ENCODE results near the gene ZNF879.

ZNF879 gene

DNA sequence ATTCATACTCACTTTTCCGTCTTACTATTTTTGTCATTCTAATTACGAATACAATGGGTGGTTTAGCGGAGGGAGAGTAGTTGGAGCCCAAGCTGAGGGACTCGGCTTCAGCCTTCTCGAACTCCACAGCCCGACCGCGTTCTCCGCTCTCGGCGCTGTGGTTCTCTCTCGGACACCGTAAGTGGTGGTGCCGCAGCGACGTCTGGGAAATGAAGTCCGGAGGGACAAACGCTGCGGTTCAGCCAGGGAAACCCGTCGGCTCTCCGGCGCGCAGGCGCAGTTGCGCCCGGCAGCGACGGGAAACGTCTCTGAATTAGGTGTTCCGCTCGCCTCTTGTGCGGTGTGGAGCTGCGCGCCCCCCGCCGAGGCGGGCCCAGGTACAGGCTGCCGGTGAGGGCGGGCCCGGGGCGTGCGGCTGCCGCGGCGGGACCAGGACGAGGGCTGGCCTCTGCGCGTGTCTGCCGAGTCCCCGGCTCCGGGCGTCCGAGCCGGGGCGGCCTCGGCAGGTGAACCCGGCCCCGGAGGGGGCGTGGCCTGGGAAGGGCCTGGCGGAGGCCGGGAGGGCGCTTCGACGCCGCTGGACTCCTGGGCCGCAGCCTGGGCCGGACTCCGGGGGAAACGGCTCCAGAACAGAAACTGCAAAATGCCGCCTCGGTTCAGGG is at the start of gene ZNF879:
Gene ZNF879, plus strand, starts transcription at position 277 of the 662 bp plus-strand sequence. CDS start 1,201 bp downstream, outside the sequence.
- DNase-seq (ENCODE audit: low spot score) (no peak), FAIRE-seq (no peak)

- no peak for FAIRE-seq
- no peak for DNase-seq (ENCODE audit: low spot score)
Observed at GRCh38 chr5:178981381-178981780, 42.2 kb upstream of the ZNF879 start.

DNA sequence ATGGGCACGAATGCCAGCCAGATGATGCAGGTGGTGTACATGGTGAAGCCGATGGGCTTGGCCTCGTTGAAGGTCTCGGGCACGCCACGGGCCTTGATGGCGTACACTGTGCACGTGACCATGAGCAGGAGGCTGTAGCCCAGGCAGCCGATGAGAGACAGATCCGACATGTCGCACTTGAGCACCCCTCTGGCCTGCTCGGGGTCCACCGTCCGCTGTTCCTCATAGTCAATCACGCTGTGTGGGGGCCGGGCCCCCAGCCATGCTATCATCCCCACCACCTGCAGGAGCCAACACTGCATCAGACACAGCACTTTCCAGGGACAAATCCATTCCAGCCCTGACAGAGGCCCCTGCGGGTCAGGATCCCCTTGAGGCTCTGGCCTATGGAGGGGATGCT is 40.7 kb upstream of the ZNF879 start:
- no peak for FAIRE-seq
- no peak for DNase-seq (ENCODE audit: low spot score)

DNA sequence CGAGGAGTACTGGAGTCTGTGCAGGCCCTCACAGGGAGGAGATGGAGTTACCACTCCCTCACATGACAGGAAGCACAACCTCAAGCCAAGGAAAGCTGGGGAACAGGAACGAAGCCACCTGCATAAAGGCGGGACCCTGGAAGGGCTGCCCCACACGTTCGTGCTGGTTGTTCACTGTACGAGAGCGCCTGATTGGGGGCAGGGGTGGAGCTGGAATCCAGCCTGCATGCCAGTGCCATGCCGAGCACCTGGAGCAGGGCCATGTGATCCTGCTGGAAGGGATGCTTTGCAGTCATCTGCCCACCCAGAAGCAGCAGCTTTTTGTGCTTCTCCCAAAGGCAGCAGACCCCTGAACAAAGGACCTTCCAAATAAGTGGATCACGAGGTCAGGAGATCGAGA is 39.9 kb upstream of the ZNF879 start:
- no peak for FAIRE-seq
- no peak for DNase-seq (ENCODE audit: low spot score)

- FAIRE-seq (no peak), DNase-seq (ENCODE audit: low spot score) (no peak)
Observed at GRCh38 chr5:178984145-178985072, 39.2 kb upstream of the ZNF879 start.

GRCh38 chr5:178986326-178986960 is 37.2 kb upstream of the ZNF879 start:
- FAIRE-seq (no peak), DNase-seq (ENCODE audit: low spot score) (no peak)

GRCh38 chr5:178988436-178989220 is 35.0 kb upstream of the ZNF879 start:
- FAIRE-seq: no peak

DNA sequence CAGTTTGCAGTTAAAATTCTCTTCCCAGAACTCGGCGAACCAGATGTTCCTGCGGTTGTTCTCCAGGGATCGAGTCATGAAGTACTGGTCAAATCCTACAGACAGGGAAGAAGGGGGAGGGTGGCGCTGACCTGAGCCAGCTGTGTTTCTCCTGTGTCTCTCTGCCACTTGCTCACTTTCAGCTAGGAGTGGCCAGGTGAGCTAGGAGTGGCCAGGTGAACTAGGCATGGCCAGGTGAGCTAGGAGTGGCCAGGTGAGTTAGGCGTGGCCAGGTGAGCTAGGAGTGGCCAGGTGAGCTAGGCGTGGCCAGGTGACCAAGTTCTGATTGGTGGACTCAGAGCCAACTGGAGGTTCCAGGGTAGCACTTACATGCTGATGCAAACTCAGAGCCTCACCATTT is 34.3 kb upstream of the ZNF879 start:
- DNase-seq (ENCODE audit: low spot score) (no peak), FAIRE-seq (no peak)

More at GRCh38 chr5:178988436-178989220, 35.0 kb upstream of the ZNF879 start:
- DNase-seq (ENCODE audit: low spot score): no peak

- FAIRE-seq (no peak), DNase-seq (ENCODE audit: low spot score) (no peak)
Observed at GRCh38 chr5:178990491-178990890, 33.1 kb upstream of the ZNF879 start.

DNA sequence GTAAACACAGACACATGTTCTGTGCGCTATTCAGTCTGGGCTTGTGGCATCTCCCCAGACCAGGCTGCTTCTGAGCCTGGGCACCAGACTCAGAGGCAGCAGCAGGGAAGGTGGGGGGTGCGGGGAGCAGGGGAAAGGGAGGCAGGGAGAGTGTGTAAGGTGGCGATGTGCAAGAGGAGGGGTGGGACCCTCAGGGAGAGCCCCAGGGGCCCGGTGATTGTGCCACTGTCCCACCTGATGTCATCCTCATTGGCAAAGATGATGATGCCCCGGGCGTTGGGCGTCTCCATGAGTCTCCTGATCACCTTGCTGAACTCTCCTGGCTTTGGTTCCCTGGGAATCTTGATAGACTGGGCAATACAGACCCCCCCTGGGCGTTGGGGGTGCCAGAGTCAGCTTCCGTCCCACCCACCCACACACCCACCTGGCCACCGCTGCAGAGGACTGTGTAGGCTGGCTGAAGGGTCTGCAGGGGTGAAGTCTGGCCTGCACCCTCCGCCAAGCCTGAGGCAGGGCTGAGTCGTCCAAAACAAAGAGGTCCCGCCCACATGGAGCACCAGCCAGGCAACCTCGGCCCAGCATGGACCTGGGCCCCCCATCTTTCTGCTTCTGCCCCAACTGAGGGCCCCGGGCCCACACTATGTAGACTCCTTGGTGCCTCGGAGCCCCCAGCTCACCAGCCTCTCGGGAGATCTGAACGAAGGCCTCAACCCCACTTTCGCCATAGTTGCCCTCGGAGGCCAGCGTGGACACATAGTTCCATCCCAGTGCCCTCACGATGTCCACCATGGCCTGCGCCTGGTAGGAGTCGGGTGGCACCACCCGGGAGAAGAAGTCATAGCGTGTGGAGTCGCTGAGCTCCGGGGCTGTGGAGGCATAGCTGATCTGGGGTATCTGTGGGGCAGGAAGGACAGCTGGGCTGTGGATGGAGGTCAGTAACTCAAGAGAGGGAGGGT is 32.1 kb upstream of the ZNF879 start:
- DNase-seq (ENCODE audit: low spot score): no peak
- no peak for FAIRE-seq

DNA sequence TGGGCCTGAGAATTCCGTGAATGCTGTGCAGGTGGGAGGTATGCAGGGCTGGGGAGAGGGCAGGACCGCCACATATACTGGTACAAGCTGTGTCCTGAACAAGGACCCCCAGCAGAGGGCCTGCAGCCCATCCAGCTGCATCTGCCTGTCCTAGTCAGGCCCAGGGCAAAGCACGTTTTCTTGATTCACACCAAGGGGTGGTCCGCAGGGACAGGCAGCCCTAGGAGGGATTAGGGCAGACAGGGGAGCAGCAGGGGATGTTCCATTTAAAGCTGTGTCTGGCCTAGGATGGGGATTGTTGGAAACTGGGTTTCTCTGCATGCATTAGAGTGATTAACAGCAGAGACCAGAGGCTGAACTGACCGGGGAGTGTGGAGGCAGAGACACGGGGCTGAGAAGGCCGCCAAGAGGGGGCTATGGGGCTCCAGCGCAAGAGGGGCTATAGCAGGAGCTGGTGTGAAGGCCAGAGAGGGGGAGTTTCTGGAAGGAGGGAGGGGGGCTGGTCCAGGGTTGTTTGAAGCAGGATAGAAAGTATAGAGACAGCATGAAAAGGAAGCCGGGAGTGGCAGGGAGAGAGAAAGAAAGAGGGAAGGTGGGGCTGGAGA is 31.2 kb upstream of the ZNF879 start:
- no peak for FAIRE-seq
- no peak for DNase-seq (ENCODE audit: low spot score)

DNA sequence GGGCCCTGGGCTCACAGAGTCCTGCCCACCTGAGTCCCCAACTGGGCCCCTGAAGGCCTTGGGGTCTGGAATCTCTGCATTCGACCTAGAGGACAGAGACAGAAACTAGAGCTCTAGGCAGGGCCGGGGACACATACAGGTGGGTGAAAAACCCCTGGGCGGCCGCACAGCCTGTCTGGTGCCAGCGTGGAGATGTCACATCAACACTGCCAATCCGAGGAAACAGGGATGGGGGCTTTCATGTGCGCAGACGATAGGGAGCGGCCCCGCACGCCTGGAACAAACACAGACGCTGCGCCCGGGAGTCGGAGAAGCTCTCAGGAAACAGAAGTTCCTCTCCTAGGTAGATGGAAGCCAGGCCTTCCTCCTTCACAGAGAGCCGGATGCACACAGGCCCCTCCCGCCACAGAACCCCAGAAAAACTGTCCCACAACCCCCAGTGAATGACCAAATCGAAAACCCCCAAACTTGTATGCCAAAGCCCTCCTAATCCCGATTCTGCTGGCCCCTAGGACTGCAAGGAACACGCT is 30.3 kb upstream of the ZNF879 start:
- DNase-seq (ENCODE audit: low spot score): no peak
- no peak for FAIRE-seq

- FAIRE-seq: no peak
- DNase-seq (ENCODE audit: low spot score): no peak
Observed at GRCh38 chr5:178993955-178994579, 29.5 kb upstream of the ZNF879 start.

DNA sequence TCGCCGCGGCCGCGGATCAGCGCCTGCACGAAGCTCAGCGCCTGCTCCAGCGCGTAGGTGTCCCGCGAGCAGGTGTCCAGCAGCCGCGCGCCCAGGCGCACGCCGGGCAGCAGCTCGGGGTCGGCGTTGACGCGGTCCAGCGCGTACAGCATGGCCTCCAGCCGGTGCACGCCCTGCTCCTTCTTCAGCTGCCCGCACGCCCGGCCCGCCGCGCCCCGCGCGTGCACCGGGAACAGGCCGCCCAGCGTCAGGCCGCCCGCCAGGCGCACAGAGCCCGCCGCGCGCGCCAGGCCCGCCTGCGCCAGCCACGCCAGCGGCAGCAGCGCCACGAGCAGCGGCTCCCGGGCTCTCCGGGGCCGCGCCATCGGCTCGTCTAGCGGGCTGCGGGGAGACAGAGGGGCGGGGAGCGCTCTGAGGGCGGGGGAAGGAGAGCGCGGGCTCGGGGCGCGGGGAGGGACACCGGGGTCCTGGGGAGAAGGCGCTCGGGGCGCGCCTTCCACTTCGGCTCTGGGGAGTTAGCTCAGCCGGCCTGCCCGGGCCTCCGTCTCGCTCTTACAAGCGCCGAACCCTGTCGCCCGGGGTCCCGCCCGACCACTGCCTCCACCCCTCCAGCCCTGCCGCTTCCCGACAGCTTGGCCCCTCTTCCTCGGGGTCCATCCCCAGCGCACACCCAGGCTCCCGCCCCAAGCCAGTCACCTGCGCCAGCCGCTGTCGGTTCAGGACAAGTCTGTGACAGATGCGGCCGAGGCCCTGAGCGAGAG is 28.8 kb upstream of the ZNF879 start, which contains the start of gene GRM6:
Gene GRM6, minus strand, starts transcription at position 741 of the 761 bp plus-strand sequence. Its CDS starts 376 bp downstream, at position 365.
- no peak for FAIRE-seq

DNA sequence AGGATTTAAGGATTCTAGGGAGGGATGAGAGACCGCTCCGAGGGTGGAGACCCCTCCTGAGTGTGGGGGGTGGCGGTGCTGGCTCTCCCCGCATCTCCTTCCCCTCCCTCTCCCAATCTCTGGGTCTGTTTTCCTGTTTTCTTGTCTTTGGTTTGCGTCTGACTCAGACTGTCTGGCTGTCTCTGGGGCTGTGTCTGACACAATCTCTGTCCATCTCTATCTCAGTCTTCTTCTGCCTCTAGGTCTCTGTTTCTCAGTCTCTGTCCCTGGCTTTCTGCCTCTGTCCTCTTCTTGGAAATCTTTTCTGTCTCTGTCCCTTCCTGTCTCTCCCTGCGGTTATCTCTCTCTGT is 28.3 kb upstream of the ZNF879 start:
- FAIRE-seq: no peak
- no peak for DNase-seq (ENCODE audit: low spot score)

More for the DNA sequence above, 28.8 kb upstream of the ZNF879 start, which contains the start of gene GRM6:
- DNase-seq (ENCODE audit: low spot score): no peak

DNA sequence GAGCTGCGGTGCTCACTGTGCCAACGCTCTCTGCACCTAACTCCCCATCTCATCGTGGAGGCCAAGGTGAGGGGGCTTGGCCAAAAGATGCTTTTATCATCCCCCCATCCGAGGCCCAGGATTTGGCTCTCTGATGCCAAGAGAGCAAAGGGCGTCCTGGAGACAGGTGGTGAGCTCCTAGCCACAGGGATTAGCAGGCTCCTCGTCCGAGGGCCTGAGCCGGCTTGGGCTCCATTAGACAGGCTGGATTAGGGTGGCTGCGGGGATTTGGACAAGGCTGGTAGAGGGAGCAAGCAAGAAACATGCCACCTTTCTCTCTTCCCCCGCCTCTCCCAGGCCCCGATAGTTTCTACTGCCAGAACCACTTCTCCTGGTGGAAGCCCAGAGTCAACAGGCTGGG is 27.4 kb upstream of the ZNF879 start:
- FAIRE-seq (no peak), DNase-seq (ENCODE audit: low spot score) (no peak)

DNA sequence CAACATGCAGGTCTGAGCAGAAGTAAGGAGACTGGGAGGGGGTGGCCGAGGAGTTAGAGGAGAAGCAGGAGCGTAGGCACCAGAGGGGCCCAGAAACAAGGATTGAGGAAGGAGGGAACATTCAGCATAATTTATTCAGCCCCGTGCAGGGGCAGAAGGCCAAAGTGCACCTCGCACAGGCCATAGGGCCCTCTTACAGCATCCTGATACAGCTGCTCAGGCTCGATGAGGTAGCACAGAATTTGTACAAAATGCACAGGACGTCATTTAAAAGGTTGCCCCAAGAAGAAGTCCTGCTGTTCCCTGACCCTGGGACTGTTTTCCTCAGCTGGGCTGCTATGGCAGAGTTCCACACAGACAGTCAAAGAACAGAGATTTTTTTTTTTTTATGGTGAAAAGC is 26.4 kb upstream of the ZNF879 start:
- FAIRE-seq: no peak
- DNase-seq (ENCODE audit: low spot score): no peak

DNA sequence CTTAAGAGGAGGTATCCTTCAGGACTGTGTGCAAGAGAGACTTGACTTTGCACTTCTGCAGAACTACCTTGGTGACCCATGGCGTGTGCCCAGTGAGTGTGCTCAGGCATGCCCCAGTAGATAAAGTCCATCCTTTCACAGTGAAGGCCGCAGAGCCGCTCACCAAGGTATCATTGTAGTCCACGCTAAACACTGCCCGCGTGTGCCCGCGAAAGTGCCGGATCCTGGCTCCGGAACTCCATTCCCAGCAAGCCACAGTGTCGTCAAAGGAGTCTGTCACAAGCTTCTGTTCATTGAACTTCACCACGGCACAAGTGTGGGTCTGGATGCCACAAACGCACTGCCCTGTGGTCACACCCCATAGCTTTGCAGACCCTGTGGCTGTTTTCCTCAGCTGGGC is 25.2 kb upstream of the ZNF879 start:
- no peak for FAIRE-seq
- DNase-seq (ENCODE audit: low spot score): no peak

Measured in RCC 7860 (cell line).